Activated T-cell treated with anti-CD3 and anti-CD28 coated beads, Interleukin-2, amount 50 U/mL, for 72 hours (primary cell): ENCODE results near the gene LOXL1. TPM values are rescaled to one million over a fixed set of nuclear protein-coding genes. Genes with fewer than 3 reads are reported as not detected.

Experiments
- total RNA-seq, 2 donors: library from RNA; stranded (reverse); gene quantifications; one replicate each; pipeline ENCODE4 v1.2.3, GENCODE V29; 2022

LOXL1 gene
- total RNA-seq, 2 donors from 2014 or later = 1.9 to 2.5 TPM

Other genes with a start within 250 kb of the LOXL1 start
- 1 to 10 TPM in 1 of 2 donors, under 1 TPM in 1; 0.67 to 2.8 TPM for gene CD276, start 242.1 kb upstream of the LOXL1 start, total RNA-seq
- gene INSYN1, start 173.1 kb upstream of the LOXL1 start, total RNA-seq = not detected
- not detected for gene TBC1D21, start 52.9 kb upstream of the LOXL1 start, total RNA-seq
- 10 to 100 TPM in 1 of 2 donors, 1 to 10 TPM in 1; 7.2 to 15.1 TPM for gene STOML1, start 65.8 kb downstream of the LOXL1 start, total RNA-seq
- 10 to 100 TPM; 70.9 to 71.6 TPM for gene PML, start 68.3 kb downstream of the LOXL1 start, total RNA-seq
- gene GOLGA6A, start 156.1 kb downstream of the LOXL1 start, total RNA-seq = under 1 TPM; 0.46 to 0.53 TPM
- under 1 TPM in 1 of 2 donors, not detected in 1; 0.62 TPM for gene ISLR2, start 204.1 kb downstream of the LOXL1 start, total RNA-seq
- gene ISLR, start 247.2 kb downstream of the LOXL1 start, total RNA-seq = under 1 TPM in 1 of 2 donors, not detected in 1; 0.12 TPM